CD8-positive, alpha-beta memory T cell (primary cell): ENCODE results near the gene NOXO1. TPM values are rescaled to one million over a fixed set of nuclear protein-coding genes. Genes with fewer than 3 reads are reported as not detected.

Source experiments
- CTCF ChIA-PET: fragments of 350-600 bp; sonication (Branson Sonifier 250); formaldehyde crosslinking; loops from one replicate; lab custom pipeline; 2021; ENCODE audit warnings: antibody characterized with exemption; lab: Charles Lee
- POLR2A ChIA-PET: fragments of 350-600 bp; sonication (Branson Sonifier 250); formaldehyde crosslinking; loops from one replicate; lab custom pipeline; 2021; ENCODE audit warnings: antibody characterized with exemption; lab: Charles Lee
- DNase-seq, 5 donors: peaks; one replicate each; pipeline versions ENCODE4 v3.0.0 to v3.0.0-alpha.2; 2020 to 2022; ENCODE audit warnings: mixed read lengths in 1 of 5
- H3K27ac ChIP-seq: one replicate; pipeline ENCODE4 v1.7.0; 2013; ENCODE audit warnings: low read depth, mild to moderate bottlenecking, low read length, moderate library complexity
- H3K27me3 ChIP-seq: 2 replicates; pipeline ENCODE4 v1.7.0; 2013; ENCODE audit warnings: low read length, mild to moderate bottlenecking; ENCODE audit not compliant: insufficient read depth, poor library complexity, severe bottlenecking
- H3K36me3 ChIP-seq: 2 replicates; pipeline ENCODE4 v1.7.0; 2013; ENCODE audit warnings: mild to moderate bottlenecking, low read length, moderate library complexity; ENCODE audit not compliant: insufficient read depth
- H3K4me1 ChIP-seq: 2 replicates; pipeline ENCODE4 v1.7.0; 2013; ENCODE audit warnings: mild to moderate bottlenecking, low read length, moderate library complexity; ENCODE audit not compliant: insufficient read depth
- H3K4me3 ChIP-seq: 2 replicates; pipeline ENCODE4 v1.7.0; 2013; ENCODE audit warnings: mild to moderate bottlenecking, low read length
- H3K9me3 ChIP-seq: 2 replicates; pipeline ENCODE4 v1.7.0; 2013; ENCODE audit warnings: mild to moderate bottlenecking, low read length
- H3K27ac Mint-ChIP-seq, 8 donors: one replicate each; pipeline ENCODE4 v1.8.0; 2020 to 2021; ENCODE audit warnings: mixed read lengths in 8 of 8, mild to moderate bottlenecking in 6 of 8, inconsistent platforms in 3 of 8, moderate library complexity in 3 of 8
- H3K27me3 Mint-ChIP-seq, 2 donors: one replicate each; pipeline ENCODE4 v1.8.0; 2020 to 2021; ENCODE audit warnings: mixed read lengths in 2 of 2, mild to moderate bottlenecking in 1 of 2, moderate library complexity in 1 of 2
- H3K36me3 Mint-ChIP-seq, 3 donors: one replicate each; pipeline ENCODE4 v1.8.0; 2020 to 2021; ENCODE audit warnings: mixed read lengths in 3 of 3, inconsistent platforms in 1 of 3, mild to moderate bottlenecking in 1 of 3
- H3K4me1 Mint-ChIP-seq, 3 donors: one replicate each; pipeline ENCODE4 v1.8.0; 2020 to 2021; ENCODE audit warnings: mixed read lengths in 3 of 3, inconsistent platforms in 1 of 3, mild to moderate bottlenecking in 1 of 3
- H3K4me3 Mint-ChIP-seq, 7 donors: one replicate each; pipeline ENCODE4 v1.8.0; 2020 to 2021; ENCODE audit warnings: mixed read lengths in 7 of 7, mild to moderate bottlenecking in 6 of 7, moderate library complexity in 4 of 7, inconsistent platforms in 2 of 7
- H3K9me3 Mint-ChIP-seq, 5 donors: one replicate each; pipeline ENCODE4 v1.8.0; 2020 to 2022; ENCODE audit warnings: mixed read lengths in 5 of 5, mild to moderate bottlenecking in 3 of 5, moderate library complexity in 2 of 5, inconsistent platforms in 1 of 5
- polyA plus RNA-seq: library from polyadenylated mRNA; unstranded; fragments of 300-500 nt; fragmentation: Illumina TruSeq; gene quantifications from one replicate; pipeline ENCODE4 v1.2.3, GENCODE V29; 2021
- total RNA-seq, 2 experiments: library from RNA; stranded (reverse); gene quantifications; one replicate each; pipeline ENCODE4 v1.2.3, GENCODE V29; 2021

Gene NOXO1
- total and polyA plus RNA-seq, 3 experiments from 2014 or later = 0.47 to 0.48 TPM; not detected in 1

GRCh38 chr16:2004795-2005517 is 23.7 kb upstream of the NOXO1 start:
- H3K27me3 ChIP-seq = no peaks in the 10 kb centered on the region
- Mint-ChIP-seq H3K27ac (peak overlapping the region in 1 of 8 donors; percentile 54), H3K9me3 (no peaks in the 10 kb centered on the region), H3K36me3 (peaks cover 0 to 34% (median 2%) of the 10 kb centered on the region in 3 donors), H3K4me1 (peaks cover 22 to 56% (median 24%) of the 10 kb centered on the region in 3 donors), H3K4me3 (no peak overlapping the region), H3K27me3 (no peaks in the 10 kb centered on the region)
- H3K9me3 ChIP-seq = no peaks in the 10 kb centered on the region
- POLR2A ChIA-PET = interaction anchor here (0.6 to 0.9 kb wide), 4 partner anchors 11 to 168 kb away, joined by 3 read pairs; partner anchors contain the start of gene RPS2
- CTCF ChIA-PET = interaction anchor here (0.8 to 3.1 kb wide), 8 partner anchors 11 to 246 kb away, joined by 3 to 23 read pairs (median 4); partner anchors contain the start of genes ECI1, RPS2, TBL3 and TRAF7
- DNase-seq = no peak
- no peak overlapping the region for H3K27ac ChIP-seq
- peaks cover 12% of the 10 kb centered on the region for H3K36me3 ChIP-seq
- peaks cover 33% of the 10 kb centered on the region for H3K4me1 ChIP-seq
- no peak overlapping the region for H3K4me3 ChIP-seq

- Mint-ChIP-seq H3K36me3 (peaks cover 0 to 35% (median 2%) of the 10 kb centered on the region in 3 donors), H3K27ac (peak overlapping the region in 1 of 8 donors; percentile 81), H3K4me3 (no peak overlapping the region), H3K9me3 (no peaks in the 10 kb centered on the region), H3K27me3 (no peaks in the 10 kb centered on the region), H3K4me1 (peaks cover 20 to 54% (median 24%) of the 10 kb centered on the region in 3 donors)
- POLR2A ChIA-PET = interaction anchor here (0.6 to 1.0 kb wide), 5 partner anchors 10 to 169 kb away, joined by 3 to 4 read pairs (median 3); partner anchors contain the start of gene RPS2
- Histone ChIP-seq H3K36me3 (peaks cover 12% of the 10 kb centered on the region), H3K4me3 (no peak overlapping the region), H3K27me3 (no peaks in the 10 kb centered on the region), H3K4me1 (peaks cover 32% of the 10 kb centered on the region), H3K9me3 (no peaks in the 10 kb centered on the region), H3K27ac (peak overlapping the region; percentile 54)
- peak; percentile 74 to 88 (median 79) for DNase-seq
- CTCF ChIA-PET = interaction anchor here (0.6 to 3.1 kb wide), 22 partner anchors 9 to 247 kb away, joined by 3 to 23 read pairs (median 3); partner anchors contain the start of genes ECI1, NDUFB10, NOXO1 and NTHL1
Measured at GRCh38 chr16:2003827-2004641, 22.8 kb upstream of the NOXO1 start.

- peaks cover 14 to 48% (median 18%) of the 10 kb centered on the region in 3 donors for H3K4me1 Mint-ChIP-seq
- no peak overlapping the region for H3K27ac Mint-ChIP-seq
- no peak overlapping the region for H3K4me3 Mint-ChIP-seq
- peaks cover 25% of the 10 kb centered on the region for H3K4me1 ChIP-seq
- peaks cover 12% of the 10 kb centered on the region for H3K36me3 ChIP-seq
- POLR2A ChIA-PET = interaction anchor here (1.0 kb wide), 1 partner anchor 39 kb away, joined by 4 read pairs; the partner anchor contains the start of gene RPS2
- peak overlapping the region; percentile 54 for H3K27ac ChIP-seq
- no peaks in the 10 kb centered on the region for H3K9me3 ChIP-seq
- no peak overlapping the region for H3K4me3 ChIP-seq
- H3K27me3 Mint-ChIP-seq = no peaks in the 10 kb centered on the region
- CTCF ChIA-PET = interaction anchor here (0.8 to 3.1 kb wide), 15 partner anchors 9 to 151 kb away, joined by 3 to 23 read pairs (median 5); partner anchors contain the start of genes NDUFB10, NOXO1, NTHL1 and RAB26
- H3K9me3 Mint-ChIP-seq = no peaks in the 10 kb centered on the region
- DNase-seq = no peak
- no peaks in the 10 kb centered on the region for H3K27me3 ChIP-seq
- H3K36me3 Mint-ChIP-seq = peaks cover 0 to 40% (median 2%) of the 10 kb centered on the region in 3 donors
Measured at GRCh38 chr16:2003231-2003826, 22.1 kb upstream of the NOXO1 start.

GRCh38 chr16:2002406-2003230 is 21.3 kb upstream of the NOXO1 start:
- Mint-ChIP-seq H3K4me3 (no peak overlapping the region), H3K36me3 (peaks cover 0 to 44% (median 2%) of the 10 kb centered on the region in 3 donors), H3K4me1 (peaks cover 7 to 40% (median 11%) of the 10 kb centered on the region in 3 donors), H3K27ac (no peak overlapping the region), H3K9me3 (no peaks in the 10 kb centered on the region), H3K27me3 (no peaks in the 10 kb centered on the region)
- no peak for DNase-seq
- Histone ChIP-seq H3K36me3 (peaks cover 12% of the 10 kb centered on the region), H3K9me3 (no peaks in the 10 kb centered on the region), H3K4me1 (peaks cover 18% of the 10 kb centered on the region), H3K27ac (no peak overlapping the region), H3K4me3 (no peak overlapping the region), H3K27me3 (no peaks in the 10 kb centered on the region)
- ChIA-PET CTCF (interaction anchor here (0.8 to 3.1 kb wide), 10 partner anchors 9 to 152 kb away, joined by 3 to 23 read pairs (median 10); partner anchors contain the start of genes NDUFB10, NOXO1, NTHL1 and RAB26), POLR2A (no interaction called here)

GRCh38 chr16:2001456-2002355 is 20.4 kb upstream of the NOXO1 start:
- H3K27ac Mint-ChIP-seq = no peak overlapping the region
- peaks cover 3 to 31% (median 5%) of the 10 kb centered on the region in 3 donors for H3K4me1 Mint-ChIP-seq
- peaks cover 9% of the 10 kb centered on the region for H3K4me1 ChIP-seq
- H3K4me3 Mint-ChIP-seq = no peak overlapping the region
- CTCF ChIA-PET = no interaction called here
- no peaks in the 10 kb centered on the region for H3K9me3 Mint-ChIP-seq
- no peak for DNase-seq
- POLR2A ChIA-PET = no interaction called here
- no peak overlapping the region for H3K27ac ChIP-seq
- no peaks in the 10 kb centered on the region for H3K27me3 ChIP-seq
- peaks cover 0 to 49% (median 3%) of the 10 kb centered on the region in 3 donors for H3K36me3 Mint-ChIP-seq
- no peaks in the 10 kb centered on the region for H3K27me3 Mint-ChIP-seq
- no peaks in the 10 kb centered on the region for H3K9me3 ChIP-seq
- no peak overlapping the region for H3K4me3 ChIP-seq
- peaks cover 12% of the 10 kb centered on the region for H3K36me3 ChIP-seq

- Mint-ChIP-seq H3K36me3 (peaks cover 0 to 46% (median 3%) of the 10 kb centered on the region in 3 donors), H3K27ac (no peak overlapping the region), H3K27me3 (no peaks in the 10 kb centered on the region), H3K4me1 (peaks cover 2 to 25% (median 5%) of the 10 kb centered on the region in 3 donors), H3K4me3 (no peak overlapping the region), H3K9me3 (no peaks in the 10 kb centered on the region)
- ChIA-PET POLR2A (no interaction called here), CTCF (no interaction called here)
- Histone ChIP-seq H3K4me3 (no peak overlapping the region), H3K27me3 (no peaks in the 10 kb centered on the region), H3K9me3 (no peaks in the 10 kb centered on the region), H3K36me3 (peaks cover 12% of the 10 kb centered on the region), H3K27ac (no peak overlapping the region), H3K4me1 (peaks cover 7% of the 10 kb centered on the region)
- DNase-seq = no peak
Measured at GRCh38 chr16:2001035-2001434, 19.8 kb upstream of the NOXO1 start.
